GM19351 (cell line): ENCODE measurements around the gene FGF2.
"Not testable (repeated sequence)": the region's sequence is repeated elsewhere in the genome, so short reads cannot be mapped to it uniquely, and the experiment has no call there.

ENCODE experiments used
- ATAC-seq: cut with Tn5 transposase; IDR thresholded peaks from one replicate; pipeline ENCODE4 v1.9.1; 2021; ENCODE audit warnings: mild to moderate bottlenecking, moderate library complexity; ENCODE audit not compliant: unreplicated experiment

The FGF2 gene

GRCh38 chr4:122921971-122922876 lies 95.6 kb downstream of the FGF2 start, which contains the start of gene NUDT6:
Gene NUDT6, minus strand, starts transcription at chr4:122922597. Its CDS starts 25 bp downstream, at chr4:122922572.
- peak; percentile 60 for ATAC-seq

GRCh38 chr4:122922877-122923511 lies 96.4 kb downstream of the FGF2 start:
- peak; percentile 94 for ATAC-seq

GRCh38 chr4:122928930-122929329 lies 102.3 kb downstream of the FGF2 start:
- no peak for ATAC-seq

- no peak for ATAC-seq
These were observed 104.2 kb downstream of the FGF2 start for GRCh38 chr4:122930862-122931261.

GRCh38 chr4:122932763-122933162 lies 106.1 kb downstream of the FGF2 start:
- no peak for ATAC-seq

GRCh38 chr4:122945136-122945535 lies 118.5 kb downstream of the FGF2 start:
- ATAC-seq, result not testable (repeated sequence)

GRCh38 chr4:122946142-122946541 lies 119.5 kb downstream of the FGF2 start:
- no peak for ATAC-seq
